Measurements from ENCODE around the gene AKAP17A.

AKAP17A gene

DNA sequence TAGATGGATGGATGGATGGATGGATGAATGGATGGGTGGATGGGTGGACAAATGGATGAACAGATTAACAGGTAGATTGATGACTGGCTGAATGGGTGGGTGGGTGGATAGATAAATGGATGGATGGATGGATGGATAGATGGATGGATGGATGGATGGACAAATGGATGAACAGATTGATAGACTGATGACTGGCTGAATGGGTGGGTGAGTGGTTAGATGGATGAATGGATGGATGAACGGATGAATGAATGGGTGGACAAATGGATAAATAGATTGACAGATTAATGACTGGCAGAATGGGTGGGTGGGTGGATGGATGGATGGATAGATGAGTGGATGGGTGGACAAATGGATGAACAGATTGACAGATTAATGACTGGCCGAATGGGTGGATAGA, 13.6 kb upstream of the AKAP17A start:
- H3K27ac ChIP-seq = no peak overlapping the region
- no peak for TF ChIP-seq CTCF (conservative IDR thresholded peaks at IDR 0.05)

- H3K27ac ChIP-seq = no peak overlapping the region
- no peak for TF ChIP-seq CTCF (conservative IDR thresholded peaks at IDR 0.05)
These were observed 12.8 kb upstream of the AKAP17A start for GRCh38 chrX:1578511-1579173.

- no peak overlapping the region for H3K27ac ChIP-seq
- TF ChIP-seq CTCF (conservative IDR thresholded peaks at IDR 0.05) = peak; percentile 82
These were observed 10.3 kb upstream of the AKAP17A start for GRCh38 chrX:1581132-1581531.

- no peak overlapping the region for H3K27ac ChIP-seq
These were observed 8.5 kb upstream of the AKAP17A start for GRCh38 chrX:1582686-1583437.

DNA sequence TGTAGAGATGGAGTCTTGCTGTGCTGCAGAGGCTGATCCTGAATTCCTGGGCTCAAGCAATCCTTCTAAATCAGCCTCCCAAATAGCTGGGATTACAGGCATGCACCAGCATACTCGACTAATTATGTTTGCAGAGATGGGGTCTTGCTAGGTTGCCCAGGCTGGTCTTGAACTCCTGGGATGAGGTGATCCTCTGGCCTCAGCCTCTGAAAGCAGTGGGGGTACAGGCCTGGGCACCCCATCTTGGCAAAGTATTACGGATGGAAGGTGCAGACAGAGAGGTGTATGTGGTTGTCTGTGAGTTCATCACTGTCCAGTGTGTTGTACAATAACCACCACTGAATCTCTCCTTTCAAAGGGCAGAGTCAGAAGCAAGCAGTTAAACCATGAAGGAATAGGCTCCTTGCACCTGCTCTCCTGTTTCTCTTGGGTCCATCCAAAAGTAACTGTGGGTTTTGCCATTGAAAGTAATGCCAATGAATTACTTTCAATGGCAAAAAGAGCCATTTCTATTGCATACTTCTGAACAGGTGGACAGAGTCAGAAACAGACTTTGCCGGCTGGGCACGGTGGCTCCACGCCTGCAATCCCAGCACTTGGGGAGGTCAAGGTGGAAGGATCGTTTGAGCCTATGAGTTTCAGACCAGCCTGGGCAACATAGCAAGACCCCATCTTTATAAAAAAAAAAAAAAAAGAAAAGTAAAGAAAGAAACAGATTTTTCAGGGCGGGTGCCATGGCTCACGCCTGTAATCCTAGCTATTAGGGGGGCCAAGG, 7.0 kb upstream of the AKAP17A start:
- no peak for TF ChIP-seq CTCF (conservative IDR thresholded peaks at IDR 0.05)
- no peak overlapping the region for H3K27ac ChIP-seq

More at GRCh38 chrX:1582686-1583437, 8.5 kb upstream of the AKAP17A start:
- no peak for TF ChIP-seq CTCF (conservative IDR thresholded peaks at IDR 0.05)

GRCh38 chrX:1587161-1587560, 4.2 kb upstream of the AKAP17A start:
- no peak overlapping the region for H3K27ac ChIP-seq
- no peak for TF ChIP-seq CTCF (conservative IDR thresholded peaks at IDR 0.05)
